Skeletal muscle tissue (tissue), 4 donors: ENCODE data around the gene TRAF7. TPM values are rescaled to one million over a fixed set of nuclear protein-coding genes. Genes with fewer than 3 reads are reported as not detected.
"Not testable (repeated sequence)": the region's sequence is repeated elsewhere in the genome, so short reads cannot be mapped to it uniquely, and the experiment has no call there.

Source experiments
- H3K27ac ChIP-seq: one replicate; pipeline ENCODE4 v1.7.0; 2013; ENCODE audit warnings: mild to moderate bottlenecking, low read depth, low read length, inconsistent platforms
- H3K27me3 ChIP-seq, 3 donors: one replicate each; pipeline ENCODE4 v1.7.0; 2013; ENCODE audit warnings: low read length in 3 of 3; ENCODE audit not compliant: control insufficient read depth in 3 of 3, insufficient read depth in 3 of 3
- H3K36me3 ChIP-seq, 3 donors: one replicate each; pipeline ENCODE4 v1.7.0; 2013; ENCODE audit warnings: low read length in 3 of 3; ENCODE audit not compliant: control insufficient read depth in 3 of 3, insufficient read depth in 3 of 3
- H3K4me1 ChIP-seq, 3 donors: one replicate each; pipeline ENCODE4 v1.7.0; 2013; ENCODE audit warnings: low read length in 3 of 3, mild to moderate bottlenecking in 3 of 3; ENCODE audit not compliant: control insufficient read depth in 3 of 3, insufficient read depth in 3 of 3
- H3K4me3 ChIP-seq, 3 donors: one replicate each; pipeline ENCODE4 v1.7.0; 2013; ENCODE audit warnings: low read length in 3 of 3
- H3K9ac ChIP-seq, 3 donors: one replicate each; pipeline ENCODE4 v1.7.0; 2013; ENCODE audit warnings: low read length in 3 of 3, mild to moderate bottlenecking in 3 of 3, moderate library complexity in 2 of 3, low read depth in 1 of 3
- H3K9me3 ChIP-seq, 3 donors: one replicate each; pipeline ENCODE4 v1.7.0; 2013; ENCODE audit warnings: low read length in 3 of 3; ENCODE audit not compliant: control insufficient read depth in 3 of 3
- total RNA-seq: library from RNA; depleted of rRNA; stranded (reverse); fragments of >200 nt; gene quantifications from one replicate; pipeline ENCODE4 v1.2.3, GENCODE V29; 2014
- donor health status: Osteomylitis.

TRAF7 gene
- total RNA-seq, 1 donor from 2014 or later: 24.0 TPM

DNA sequence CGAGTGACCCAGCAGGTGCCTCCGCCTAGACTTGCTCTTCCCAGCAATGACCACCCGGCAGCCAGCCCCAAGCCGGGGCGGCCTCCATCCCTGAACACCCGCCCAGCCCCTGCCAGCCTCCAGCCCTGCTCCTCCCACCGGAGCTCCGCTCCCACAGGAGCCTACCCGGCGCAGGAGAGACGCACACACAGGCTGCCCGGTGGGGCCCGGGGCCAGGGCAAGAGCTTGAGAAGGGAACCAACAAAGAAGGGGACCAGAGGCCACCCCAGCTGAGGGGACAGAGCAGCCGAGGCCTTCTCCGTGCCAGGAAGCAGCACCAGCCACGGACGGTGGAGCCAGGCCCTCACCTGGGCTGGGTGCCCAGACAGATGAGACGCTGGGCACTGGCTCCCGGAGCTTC is 33.7 kb upstream of the TRAF7 start:
- Histone ChIP-seq H3K36me3 (no peaks in the 10 kb centered on the region), H3K4me3 (peak overlapping the region in 2 of 3 donors; percentile 32 to 49), H3K27me3 (no peaks in the 10 kb centered on the region), H3K27ac (peak overlapping the region; percentile 66), H3K9me3 (no peaks in the 10 kb centered on the region), H3K9ac (peak overlapping the region in 2 of 3 donors; percentile 62 to 76), H3K4me1 (peaks cover 48 to 61% (median 59%) of the 10 kb centered on the region in 3 donors)

DNA sequence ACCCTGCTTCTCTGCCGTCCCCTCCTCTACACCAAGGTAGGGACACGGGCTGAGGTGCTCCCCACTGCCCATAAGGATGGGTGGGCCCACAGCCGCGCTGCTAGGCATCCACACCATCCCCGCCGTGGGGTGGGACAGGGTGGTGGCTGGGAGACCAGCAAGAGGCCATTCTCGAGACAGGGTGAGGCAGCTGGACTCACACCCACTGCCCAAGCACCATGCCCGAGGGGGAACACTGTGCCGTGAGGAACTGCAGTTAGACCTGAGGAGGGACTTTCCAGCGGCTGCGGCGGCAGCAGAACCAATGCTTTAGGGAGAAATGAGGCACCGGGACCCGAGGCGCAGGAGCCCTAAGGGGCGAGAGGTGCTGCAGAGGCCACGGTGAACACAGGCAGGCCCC is 33.2 kb upstream of the TRAF7 start:
- Histone ChIP-seq H3K4me3 (peak overlapping the region in 1 of 3 donors; percentile 45), H3K27ac (peak overlapping the region; percentile 66), H3K27me3 (no peaks in the 10 kb centered on the region), H3K9ac (peak overlapping the region; percentile 45 to 76 (median 51)), H3K36me3 (no peaks in the 10 kb centered on the region), H3K4me1 (peaks cover 54 to 66% (median 65%) of the 10 kb centered on the region in 3 donors), H3K9me3 (no peaks in the 10 kb centered on the region)

DNA sequence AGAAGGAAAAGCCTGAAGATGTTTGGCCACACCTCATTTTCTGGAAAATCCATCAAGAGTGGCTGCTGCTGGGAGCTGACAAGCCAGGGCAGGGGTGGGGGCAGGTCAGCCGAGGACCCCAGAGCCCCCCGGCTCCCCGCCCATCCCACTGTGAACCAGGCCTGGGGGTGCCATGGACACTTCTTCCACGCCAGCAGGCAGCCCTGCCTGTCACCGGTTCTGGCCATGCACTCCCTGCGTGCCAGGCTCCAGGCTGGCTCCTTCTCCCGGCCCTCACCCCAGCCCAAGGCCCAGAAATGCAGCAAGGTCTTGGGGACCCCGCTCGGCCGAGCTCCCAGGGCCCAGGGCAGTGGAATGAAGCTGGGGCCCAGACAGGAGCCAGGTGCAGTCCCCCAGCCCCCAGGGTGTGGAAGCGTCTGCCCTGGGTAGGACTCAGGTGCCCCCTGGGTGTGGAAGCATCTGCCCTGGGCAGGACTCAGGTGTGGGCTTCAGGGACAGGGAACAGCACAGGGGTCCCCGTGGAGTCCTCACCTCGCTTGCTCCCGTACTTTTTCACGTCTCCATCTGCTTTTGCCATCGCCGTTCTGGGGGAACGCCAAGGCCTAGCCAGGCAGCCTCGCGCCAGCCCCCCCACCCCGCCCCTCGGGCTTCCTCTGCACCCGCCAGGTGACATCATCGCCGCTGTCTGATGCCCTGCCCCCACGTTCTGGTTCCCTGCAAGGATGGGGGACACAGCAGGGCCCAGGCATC is 32.5 kb upstream of the TRAF7 start:
- H3K27ac ChIP-seq: peak overlapping the region; percentile 90
- peak overlapping the region in 2 of 3 donors; percentile 45 to 87 for H3K9ac ChIP-seq
- not testable (repeated sequence) for H3K27me3 ChIP-seq, H3K36me3 ChIP-seq, H3K9me3 ChIP-seq, H3K4me3 ChIP-seq
- peaks cover 57 to 69% (median 68%) of the 10 kb centered on the region in 3 donors for H3K4me1 ChIP-seq

DNA sequence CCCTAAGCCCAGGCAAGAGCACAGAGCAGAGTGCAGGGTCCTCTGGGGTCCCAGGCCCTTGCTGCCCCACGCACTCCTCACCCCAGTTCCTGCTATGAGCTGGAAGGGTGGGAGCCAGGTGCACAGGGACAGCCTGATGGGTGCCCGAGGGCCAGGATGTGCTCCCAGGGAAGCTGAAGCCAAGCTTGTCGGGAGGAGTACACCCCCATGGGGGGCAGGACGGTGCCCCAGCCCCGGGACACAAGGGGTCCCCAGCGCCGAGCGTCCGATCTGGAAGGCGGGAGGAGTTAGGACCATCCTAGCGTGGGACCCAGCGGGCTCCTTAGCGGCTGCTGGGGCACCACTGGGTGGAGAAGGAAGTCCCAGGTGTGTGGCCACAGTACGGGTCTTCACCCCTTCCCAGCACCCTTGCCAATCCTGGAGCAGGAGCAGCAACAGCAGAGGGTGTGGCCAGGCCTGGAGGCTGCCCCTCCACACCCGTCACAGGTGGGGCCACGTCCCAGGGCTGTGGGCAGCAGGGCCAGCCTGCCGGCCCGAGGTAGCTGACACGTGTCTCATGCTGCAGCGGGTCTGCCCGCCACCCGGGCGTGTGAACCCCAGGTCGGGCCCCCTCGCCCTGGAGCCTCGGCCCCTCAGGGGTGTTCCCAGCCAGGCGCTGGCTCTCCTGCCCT is 31.7 kb upstream of the TRAF7 start:
- Histone ChIP-seq H3K4me3 (peak overlapping the region in 2 of 3 donors; percentile 41 to 67), H3K9ac (peak overlapping the region; percentile 43 to 87 (median 79))

DNA sequence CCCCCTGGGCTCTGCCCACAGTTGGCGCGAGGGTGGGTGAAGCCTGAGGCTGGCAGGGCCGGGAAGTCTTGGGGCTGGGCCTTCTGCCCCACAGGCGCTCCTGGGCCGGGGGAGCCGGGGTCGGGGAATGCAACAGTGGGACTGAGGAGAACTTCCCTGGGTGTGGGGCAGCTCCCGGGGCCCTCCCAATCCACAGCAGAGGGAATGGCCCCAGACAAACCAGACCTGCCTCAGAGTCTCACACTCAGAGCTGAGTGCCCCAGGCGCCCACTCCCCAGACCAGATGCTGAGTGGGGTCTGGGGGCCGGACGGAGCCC is 31.2 kb upstream of the TRAF7 start:
- not testable (repeated sequence) for H3K27me3 ChIP-seq, H3K9me3 ChIP-seq, H3K36me3 ChIP-seq
- Histone ChIP-seq H3K9ac (peak overlapping the region; percentile 43 to 87 (median 79)), H3K27ac (peak overlapping the region; percentile 90), H3K4me3 (peak overlapping the region in 2 of 3 donors; percentile 56 to 67), H3K4me1 (peaks cover 62 to 75% (median 70%) of the 10 kb centered on the region in 3 donors)

More for the DNA sequence above, 31.7 kb upstream of the TRAF7 start:
- H3K9me3 ChIP-seq, H3K27me3 ChIP-seq, H3K36me3 ChIP-seq: not testable (repeated sequence)
- H3K27ac ChIP-seq: peak overlapping the region; percentile 90
- peaks cover 62 to 75% (median 72%) of the 10 kb centered on the region in 3 donors for H3K4me1 ChIP-seq

DNA sequence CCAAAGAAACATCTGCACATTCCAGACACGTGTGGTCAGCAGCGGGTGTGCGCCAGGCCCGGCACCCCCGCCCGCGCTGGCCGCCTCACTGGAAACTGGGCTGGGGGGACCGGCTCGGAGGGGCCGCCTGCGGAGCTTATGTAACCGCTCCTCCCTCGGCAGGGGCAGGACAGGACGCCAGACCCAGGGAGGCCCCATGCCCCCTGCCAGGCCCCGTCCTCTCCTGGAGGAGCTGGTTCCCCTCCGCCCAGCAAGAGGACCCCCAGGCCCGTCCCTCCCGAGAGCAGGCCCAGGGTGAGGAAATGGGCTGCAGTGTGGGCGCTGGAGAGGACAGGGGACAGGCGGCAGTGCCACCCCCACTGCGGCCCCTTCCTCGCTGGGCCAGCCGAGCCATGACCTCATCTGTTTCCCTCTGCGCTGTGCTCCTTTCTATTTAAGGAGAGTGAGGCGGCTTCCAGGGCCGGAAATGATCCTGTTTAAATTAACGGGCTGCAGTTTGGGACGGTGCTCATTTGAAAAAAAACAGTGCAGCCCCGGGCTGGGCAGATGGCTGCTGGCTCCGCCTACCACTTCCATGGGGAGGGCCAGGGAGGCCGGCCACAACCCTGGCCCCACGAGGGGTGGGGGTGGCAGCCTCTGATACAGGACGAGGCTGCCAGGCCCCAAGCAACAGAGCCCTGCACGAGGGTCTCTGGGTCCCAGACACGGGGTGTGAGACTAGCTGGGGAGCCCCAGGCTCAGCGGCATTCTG is 30.7 kb upstream of the TRAF7 start:
- not testable (repeated sequence) for H3K9me3 ChIP-seq, H3K36me3 ChIP-seq, H3K27me3 ChIP-seq
- Histone ChIP-seq H3K27ac (peak overlapping the region; percentile 90), H3K4me1 (peaks cover 62 to 78% (median 72%) of the 10 kb centered on the region in 3 donors), H3K9ac (peak overlapping the region; percentile 51 to 87 (median 79)), H3K4me3 (peak overlapping the region in 2 of 3 donors; percentile 56 to 67)

DNA sequence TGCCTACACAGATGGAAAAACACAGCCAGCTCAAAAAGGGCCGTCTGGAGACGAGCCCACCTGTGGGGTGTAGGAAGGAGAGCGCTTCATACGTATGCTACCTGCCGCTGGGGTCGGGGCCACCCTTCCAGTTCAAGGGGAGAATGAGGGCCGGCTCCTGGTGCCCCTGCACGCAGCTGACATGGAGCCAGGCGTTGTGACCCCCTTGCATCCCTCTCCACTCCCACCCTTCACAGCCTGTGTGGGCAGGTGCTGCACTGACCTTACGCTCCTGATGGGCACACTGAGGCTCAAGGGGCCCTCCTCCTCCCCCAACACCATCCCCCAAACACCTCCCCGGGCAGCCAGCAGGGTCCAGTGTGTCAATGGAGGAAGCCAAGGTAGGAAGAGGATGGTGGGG is 30.0 kb upstream of the TRAF7 start:
- H3K27me3 ChIP-seq, H3K36me3 ChIP-seq, H3K9me3 ChIP-seq: not testable (repeated sequence)
- H3K27ac ChIP-seq: peak overlapping the region; percentile 90
- H3K4me3 ChIP-seq: peak overlapping the region; percentile 14 to 67 (median 54)
- H3K9ac ChIP-seq: peak overlapping the region; percentile 51 to 87 (median 79)
- peaks cover 65 to 80% (median 77%) of the 10 kb centered on the region in 3 donors for H3K4me1 ChIP-seq

DNA sequence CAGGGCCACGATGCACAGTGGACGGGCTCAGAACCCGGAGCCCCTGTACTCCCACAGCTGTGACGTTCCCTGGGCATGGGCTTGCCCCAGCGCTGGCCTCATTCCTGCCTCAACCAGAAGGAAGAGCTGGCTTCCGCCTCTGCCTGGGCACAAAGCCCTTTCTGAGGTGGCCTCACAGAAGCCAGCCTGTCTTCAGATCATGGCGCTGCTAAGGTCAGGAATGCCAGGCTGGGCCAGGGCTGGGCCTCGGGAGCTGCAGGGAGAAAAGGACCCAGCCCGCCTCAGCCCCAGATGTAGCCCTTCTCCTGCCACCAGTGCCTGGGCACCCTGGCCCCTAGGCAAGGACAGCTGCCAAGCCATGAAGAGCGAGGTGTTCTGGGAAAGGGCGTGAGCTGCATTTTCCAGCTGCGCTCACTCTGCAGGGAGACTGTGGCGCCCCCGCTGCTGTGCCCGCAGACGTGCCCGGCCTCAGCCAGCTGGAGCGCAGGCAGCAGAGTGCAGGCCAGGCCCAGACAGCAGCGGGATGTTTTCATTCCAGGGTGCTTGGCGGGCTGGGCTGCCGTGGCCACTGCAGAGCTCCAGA is 29.3 kb upstream of the TRAF7 start:
- H3K36me3 ChIP-seq, H3K27me3 ChIP-seq, H3K9me3 ChIP-seq: not testable (repeated sequence)
- H3K9ac ChIP-seq: peak overlapping the region in 2 of 3 donors; percentile 79 to 87
- H3K27ac ChIP-seq: peak overlapping the region; percentile 90
- peak overlapping the region in 2 of 3 donors; percentile 35 to 67 for H3K4me3 ChIP-seq
- peaks cover 64 to 83% (median 76%) of the 10 kb centered on the region in 3 donors for H3K4me1 ChIP-seq

DNA sequence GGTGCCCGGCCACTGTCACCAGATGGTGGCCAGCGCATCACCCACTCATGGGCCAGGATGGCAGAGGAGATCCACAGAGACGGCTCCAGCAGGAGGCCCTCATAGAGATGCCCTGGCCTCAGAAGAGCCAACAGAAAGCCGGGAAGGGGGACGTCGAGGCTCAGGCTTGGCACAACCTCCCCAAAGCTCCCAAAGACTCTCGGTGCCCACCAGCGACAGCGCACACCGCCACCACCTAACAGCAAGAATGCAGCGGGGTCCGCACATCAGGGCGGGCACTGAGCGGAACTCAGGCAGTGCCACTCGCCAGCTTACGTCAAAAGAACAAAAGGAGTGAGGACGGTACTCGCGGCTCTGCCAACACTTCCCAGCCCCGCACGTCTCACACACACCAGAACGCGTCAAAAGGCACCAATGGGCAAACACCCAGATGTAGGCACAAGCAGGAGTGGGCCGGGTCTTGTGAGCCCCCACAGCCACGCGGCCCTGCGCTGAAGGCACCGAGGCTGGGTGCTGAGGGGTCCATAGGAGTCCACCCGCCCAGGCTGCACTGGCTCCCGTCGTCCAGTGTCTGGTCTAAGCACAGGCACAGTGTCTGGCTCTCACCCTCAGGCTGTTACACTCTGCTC is 28.5 kb upstream of the TRAF7 start:
- Histone ChIP-seq H3K27ac (peak overlapping the region; percentile 90), H3K4me3 (peak overlapping the region; percentile 23 to 67 (median 35)), H3K4me1 (peaks cover 57 to 75% (median 69%) of the 10 kb centered on the region in 3 donors), H3K9ac (peak overlapping the region; percentile 51 to 87 (median 53))
- H3K9me3 ChIP-seq, H3K27me3 ChIP-seq, H3K36me3 ChIP-seq: not testable (repeated sequence)
